Mammary epithelial cell (primary cell): ENCODE measurements around the gene VTN.

Experiments used
- CTCF ChIP-seq, 2 donors: IDR thresholded peaks in 1 of 2; conservative IDR thresholded peaks in 1 of 2; 2 replicates each; pipeline ENCODE4 v1.5.1; 2011 to 2012; ENCODE audit warnings: inconsistent platforms in 2 of 2, low read length in 2 of 2, mild to moderate bottlenecking in 2 of 2, control low read depth in 1 of 2, low read depth in 1 of 2; ENCODE audit not compliant: insufficient read depth in 1 of 2; ENCODE audit errors: extremely low read depth in 1 of 2
- EZH2 ChIP-seq: IDR thresholded peaks from 2 replicates; pipeline ENCODE4 v1.6.1; 2012; ENCODE audit warnings: low read length, inconsistent platforms, borderline replicate concordance

- TF ChIP-seq EZH2 = no peak
- TF ChIP-seq CTCF (conservative IDR thresholded peaks at IDR 0.05 in 1 of 2, IDR thresholded peaks at IDR 0.05 in 1 of 2; ENCODE audit: extremely low read depth in 1 of 2, insufficient read depth in 1 of 2, low read depth in 1 of 2, low read length in 2 of 2) = no peak
Observed at GRCh38 chr17:28343491-28343932, 26.6 kb downstream of the VTN start.
